Caco-2 (cell line): Measurements from ENCODE around the gene CYP4F8. TPM values are rescaled to one million over a fixed set of nuclear protein-coding genes. Genes with fewer than 3 reads are reported as not detected.
"Not testable (repeated sequence)": the region's sequence is repeated elsewhere in the genome, so short reads cannot be mapped to it uniquely, and the experiment has no call there.

Experiments
- BruUV-seq: library from RNA; stranded (reverse); fragments of 400-500 nt; replicated peaks from 2 replicates; lab custom pipeline; 2021; lab: Mats Ljungman, UMichigan
- CTCF ChIA-PET: fragments of 300-600 bp; sonication (Branson Sonifier 250); formaldehyde crosslinking; loops from one replicate; lab custom pipeline; 2022; ENCODE audit warnings: antibody characterized with exemption; lab: Charles Lee
- POLR2A ChIA-PET: fragments of 300-600 bp; sonication (Branson Sonifier 250); formaldehyde crosslinking; loops from one replicate; lab custom pipeline; 2022; ENCODE audit warnings: antibody characterized with exemption; lab: Charles Lee
- DNase-seq, 2 experiments: peaks; one replicate each; pipeline versions ENCODE4 v3.0.0 to v3.0.0-alpha.2; 2020 to 2022
- H3K27me3 ChIP-seq: replicated peaks from 2 replicates; pipeline ENCODE4 v1.6.0; 2011; ENCODE audit warnings: low read length; ENCODE audit not compliant: control insufficient read depth, insufficient read depth
- H3K36me3 ChIP-seq: 2 replicates; pipeline ENCODE4 v1.5.1; 2011; ENCODE audit warnings: low read length; ENCODE audit not compliant: control insufficient read depth, insufficient read depth
- H3K4me1 ChIP-seq: fragments of 250-450 bp; sonication (Bioruptor Pico); 2 replicates; pipeline ENCODE4 v1.5.1; 2020; ENCODE audit warnings: mild to moderate bottlenecking
- H3K4me3 ChIP-seq: 2 replicates; pipeline ENCODE4 v1.5.1; 2011; ENCODE audit warnings: low read depth, mild to moderate bottlenecking, control low read depth, low read length
- H3K9me3 ChIP-seq: fragments of 250-450 bp; sonication (Bioruptor Pico); 2 replicates; pipeline ENCODE4 v1.5.1; 2020; ENCODE audit warnings: mild to moderate bottlenecking, moderate library complexity
- H3K27ac Mint-ChIP-seq: one replicate; pipeline ENCODE4 v1.8.0; 2022; ENCODE audit warnings: mixed read lengths; ENCODE audit not compliant: unreplicated experiment
- H3K27me3 Mint-ChIP-seq: one replicate; pipeline ENCODE4 v1.8.0; 2022; ENCODE audit warnings: mixed read lengths; ENCODE audit not compliant: insufficient read depth, unreplicated experiment
- H3K36me3 Mint-ChIP-seq: one replicate; pipeline ENCODE4 v1.8.0; 2022; ENCODE audit warnings: mild to moderate bottlenecking, mixed read lengths; ENCODE audit not compliant: insufficient read depth, unreplicated experiment
- H3K4me1 Mint-ChIP-seq: one replicate; pipeline ENCODE4 v1.8.0; 2022; ENCODE audit warnings: low read depth, mixed read lengths; ENCODE audit not compliant: unreplicated experiment
- H3K4me3 Mint-ChIP-seq: one replicate; pipeline ENCODE4 v1.8.0; 2022; ENCODE audit warnings: mild to moderate bottlenecking, moderate library complexity, mixed read lengths; ENCODE audit not compliant: unreplicated experiment
- H3K9me3 Mint-ChIP-seq: one replicate; pipeline ENCODE4 v1.8.0; 2022; ENCODE audit warnings: mixed read lengths; ENCODE audit not compliant: unreplicated experiment
- intact Hi-C: fragments of 100-400 bp; cut with micrococcal nuclease; formaldehyde crosslinking; loops from one replicate; pipeline ENCODE4 v1.10.0; 2022; ENCODE audit not compliant: unreplicated experiment
- total RNA-seq: library from RNA; stranded (reverse); gene quantifications from 2 replicates; pipeline ENCODE4 v1.2.3, GENCODE V29; 2022
- TF ChIP-seq, protein P1 (sequence below), 2 experiments: fragments of 200-600 bp in 1 of 2; IDR thresholded peaks; 1 replicate in 1 of 2; 2 replicates in 1 of 2; pipeline versions ENCODE4 v1.5.1 to v1.8.0; 2011 to 2022; ENCODE audit warnings: antibody characterized with exemption in 1 of 2, control low read depth in 1 of 2, inconsistent platforms in 1 of 2, low read depth in 1 of 2, low read length in 1 of 2, mild to moderate bottlenecking in 1 of 2, moderate library complexity in 1 of 2; ENCODE audit not compliant: insufficient read depth in 1 of 2, severe bottlenecking in 1 of 2, unreplicated experiment in 1 of 2

The CYP4F8 gene
- total RNA-seq, 1 experiment from 2014 or later: not detected

DNA sequence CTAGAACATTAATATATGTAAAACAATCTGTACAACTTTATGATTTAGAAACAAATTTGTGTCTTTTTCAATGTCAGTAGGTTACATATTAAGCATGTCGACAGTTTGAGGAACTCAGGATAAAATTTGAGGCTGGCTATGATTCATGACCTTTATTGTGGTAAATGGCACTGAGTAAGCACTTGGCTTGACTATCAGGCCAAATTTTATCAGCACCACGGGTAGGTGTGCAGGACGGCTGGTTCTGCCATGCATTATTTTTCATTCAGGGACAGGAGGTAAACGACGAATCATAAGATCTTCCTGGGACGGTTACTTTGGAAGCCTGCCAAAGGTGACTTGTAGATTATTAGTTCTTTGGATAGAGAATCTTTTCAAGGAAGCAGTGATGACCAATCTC is 19.9 kb upstream of the CYP4F8 start:
- CTCF ChIA-PET: no interaction called here
- Mint-ChIP-seq H3K9me3 (peaks cover 14% of the 10 kb centered on the region), H3K4me1 (no peaks in the 10 kb centered on the region)

DNA sequence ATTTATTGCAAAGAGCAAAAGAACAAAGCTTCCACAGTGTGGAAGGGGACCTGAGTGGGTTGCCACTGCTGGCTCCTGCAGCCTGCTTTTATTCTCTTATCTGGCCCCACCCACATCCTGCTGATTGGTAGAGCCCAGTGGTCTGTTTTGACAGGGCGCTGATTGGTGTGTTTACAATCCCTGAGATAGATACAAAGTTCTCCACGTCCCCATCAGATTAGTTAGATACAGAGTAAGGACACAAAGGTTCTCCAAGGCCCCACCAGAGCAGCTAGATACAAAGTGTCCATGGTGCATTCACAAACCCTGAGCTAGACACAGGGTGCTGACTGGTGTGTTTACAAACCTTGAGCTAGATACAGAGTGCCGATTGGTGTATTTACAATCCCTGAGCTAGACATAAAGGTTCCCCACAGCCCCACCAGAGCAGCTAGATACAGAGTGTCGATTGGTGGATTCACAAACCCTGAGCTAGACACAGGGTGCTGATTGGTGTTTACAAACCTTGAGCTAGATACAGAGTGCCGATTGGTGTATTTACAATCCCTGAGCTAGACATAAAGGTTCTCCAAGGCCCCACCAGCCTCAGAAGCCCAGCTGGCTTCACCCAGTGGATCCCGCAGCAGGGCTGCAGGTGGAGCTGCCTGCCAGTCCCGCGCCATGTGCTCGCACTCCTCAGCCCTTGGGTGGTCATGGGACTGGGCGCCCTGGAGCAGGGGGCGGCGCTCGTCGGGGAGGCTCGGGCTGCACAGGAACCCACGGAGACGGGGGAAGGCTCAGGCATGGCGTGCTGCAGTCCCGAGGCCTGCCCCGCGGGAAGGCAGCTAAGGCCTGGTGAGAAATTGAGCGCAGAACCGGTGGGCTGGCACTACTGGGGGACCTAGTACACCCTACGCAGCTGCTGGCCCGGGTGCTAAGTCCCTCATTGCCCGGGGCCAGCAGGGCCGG is 6.8 kb upstream of the CYP4F8 start:
- H3K27me3 ChIP-seq, H3K4me3 Mint-ChIP-seq, H3K4me3 ChIP-seq, H3K27me3 Mint-ChIP-seq, BruUV-seq, H3K9me3 ChIP-seq, H3K4me1 ChIP-seq, H3K27ac Mint-ChIP-seq, H3K4me1 Mint-ChIP-seq, H3K36me3 Mint-ChIP-seq, H3K9me3 Mint-ChIP-seq, DNase-seq, POLR2A ChIA-PET, CTCF ChIA-PET, H3K36me3 ChIP-seq, intact Hi-C loops: not testable (repeated sequence)

More for the DNA sequence above, 19.9 kb upstream of the CYP4F8 start:
- intact Hi-C loops: no loop called here
- Mint-ChIP-seq H3K4me3 (no peak overlapping the region), H3K27ac (no peak overlapping the region), H3K27me3 (peaks cover 2% of the 10 kb centered on the region), H3K36me3 (no peaks in the 10 kb centered on the region)
- H3K4me3 ChIP-seq: no peak overlapping the region
- no peaks in the 10 kb centered on the region for H3K9me3 ChIP-seq
- H3K4me1 ChIP-seq: no peaks in the 10 kb centered on the region
- H3K27me3 ChIP-seq: no peaks in the 10 kb centered on the region
- BruUV-seq: no TSS peak
- POLR2A ChIA-PET: no interaction called here
- DNase-seq: no peak
- TF ChIP-seq, protein P1, sequence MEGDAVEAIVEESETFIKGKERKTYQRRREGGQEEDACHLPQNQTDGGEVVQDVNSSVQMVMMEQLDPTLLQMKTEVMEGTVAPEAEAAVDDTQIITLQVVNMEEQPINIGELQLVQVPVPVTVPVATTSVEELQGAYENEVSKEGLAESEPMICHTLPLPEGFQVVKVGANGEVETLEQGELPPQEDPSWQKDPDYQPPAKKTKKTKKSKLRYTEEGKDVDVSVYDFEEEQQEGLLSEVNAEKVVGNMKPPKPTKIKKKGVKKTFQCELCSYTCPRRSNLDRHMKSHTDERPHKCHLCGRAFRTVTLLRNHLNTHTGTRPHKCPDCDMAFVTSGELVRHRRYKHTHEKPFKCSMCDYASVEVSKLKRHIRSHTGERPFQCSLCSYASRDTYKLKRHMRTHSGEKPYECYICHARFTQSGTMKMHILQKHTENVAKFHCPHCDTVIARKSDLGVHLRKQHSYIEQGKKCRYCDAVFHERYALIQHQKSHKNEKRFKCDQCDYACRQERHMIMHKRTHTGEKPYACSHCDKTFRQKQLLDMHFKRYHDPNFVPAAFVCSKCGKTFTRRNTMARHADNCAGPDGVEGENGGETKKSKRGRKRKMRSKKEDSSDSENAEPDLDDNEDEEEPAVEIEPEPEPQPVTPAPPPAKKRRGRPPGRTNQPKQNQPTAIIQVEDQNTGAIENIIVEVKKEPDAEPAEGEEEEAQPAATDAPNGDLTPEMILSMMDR (IDR thresholded peaks at IDR 0.05; ENCODE audit: insufficient read depth in 1 of 2, low read depth in 1 of 2, low read length in 1 of 2, severe bottlenecking in 1 of 2, unreplicated experiment in 1 of 2): no peak
- no peaks in the 10 kb centered on the region for H3K36me3 ChIP-seq

DNA sequence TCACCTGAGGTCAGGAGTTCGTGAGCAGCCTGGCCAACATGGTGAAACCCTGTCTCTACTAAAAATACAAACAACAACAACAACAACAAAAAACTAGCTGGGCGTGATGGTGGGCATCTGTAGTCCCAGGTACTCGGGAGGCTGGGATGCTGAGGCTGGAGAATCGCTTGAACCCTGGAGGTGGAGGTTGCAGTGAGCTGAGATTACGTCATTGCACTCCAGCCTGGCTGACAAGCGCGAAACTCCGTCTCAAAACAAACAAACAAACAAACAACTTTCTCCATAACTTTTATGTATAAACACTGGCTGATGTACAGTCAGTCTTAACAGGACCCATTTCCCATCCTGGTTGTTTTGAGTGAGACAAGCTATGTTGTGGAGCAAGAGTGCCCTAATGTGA is 5.8 kb upstream of the CYP4F8 start:
- H3K4me1 Mint-ChIP-seq: peaks cover 6% of the 10 kb centered on the region
- Histone ChIP-seq H3K4me3 (no peak overlapping the region), H3K4me1 (no peaks in the 10 kb centered on the region), H3K27me3 (no peaks in the 10 kb centered on the region), H3K9me3 (no peaks in the 10 kb centered on the region), H3K36me3 (no peaks in the 10 kb centered on the region)
- H3K4me3 Mint-ChIP-seq: no peak overlapping the region
- no TSS peak for BruUV-seq
- H3K36me3 Mint-ChIP-seq: no peaks in the 10 kb centered on the region
- H3K9me3 Mint-ChIP-seq: no peaks in the 10 kb centered on the region
- TF ChIP-seq, protein P1 (IDR thresholded peaks at IDR 0.05; ENCODE audit: insufficient read depth in 1 of 2, low read depth in 1 of 2, low read length in 1 of 2, severe bottlenecking in 1 of 2, unreplicated experiment in 1 of 2): no peak
- DNase-seq: no peak
- H3K27me3 Mint-ChIP-seq: no peaks in the 10 kb centered on the region
- POLR2A ChIA-PET: no interaction called here
- intact Hi-C loops: no loop called here
- CTCF ChIA-PET: no interaction called here
- no peak overlapping the region for H3K27ac Mint-ChIP-seq
